HG02678 (cell line): ENCODE measurements around the gene LRIT1.
A peak's percentile ranks its signal among the peaks of the same experiment; 100 is the strongest.

Source experiments
- ATAC-seq: cut with Tn5 transposase; IDR thresholded peaks from one replicate; pipeline ENCODE4 v1.9.1; 2021; ENCODE audit warnings: mild to moderate bottlenecking, moderate library complexity; ENCODE audit not compliant: unreplicated experiment

Gene LRIT1

DNA sequence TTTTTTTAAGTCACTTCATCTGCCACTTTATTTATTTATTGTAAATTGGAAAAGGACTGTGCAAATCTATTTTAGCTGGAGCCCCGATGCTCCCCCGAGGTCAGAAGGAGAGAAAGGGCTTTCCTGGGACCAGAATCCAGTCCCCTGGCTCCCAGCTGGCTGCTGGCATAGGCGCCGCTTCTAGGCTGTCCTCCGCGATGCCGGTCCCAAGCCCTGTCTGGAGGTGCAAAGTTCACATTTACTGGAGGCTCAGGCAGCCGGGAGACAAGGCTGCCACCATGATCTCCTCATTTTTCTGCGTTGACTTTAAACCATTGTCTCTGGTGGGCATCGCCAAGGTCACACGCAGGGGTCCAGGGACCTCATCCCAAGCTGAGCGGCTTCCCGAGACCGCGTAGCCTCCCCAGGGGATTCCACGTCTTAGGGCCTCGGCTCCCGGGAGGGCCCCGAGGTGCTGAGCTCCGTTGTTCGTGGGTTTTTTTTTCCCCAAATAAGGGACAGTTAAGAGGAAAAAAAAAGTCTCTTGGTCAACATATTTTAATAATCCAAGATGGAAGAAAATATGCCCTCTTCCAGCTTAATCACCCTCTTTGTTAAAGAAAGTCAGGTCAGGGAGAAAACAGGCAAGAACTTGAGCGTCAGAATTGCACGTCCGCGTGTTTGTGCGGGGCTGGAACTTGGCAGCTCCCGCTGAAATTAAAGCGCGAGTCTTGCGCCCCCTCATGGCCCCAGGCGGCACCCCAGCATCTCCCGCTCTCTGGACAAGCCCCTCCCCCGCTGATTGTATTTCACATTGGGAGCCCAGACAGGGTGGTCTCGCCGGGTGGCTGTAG, 15.4 kb upstream of the LRIT1 start:
- ATAC-seq, result peak; percentile 55

DNA sequence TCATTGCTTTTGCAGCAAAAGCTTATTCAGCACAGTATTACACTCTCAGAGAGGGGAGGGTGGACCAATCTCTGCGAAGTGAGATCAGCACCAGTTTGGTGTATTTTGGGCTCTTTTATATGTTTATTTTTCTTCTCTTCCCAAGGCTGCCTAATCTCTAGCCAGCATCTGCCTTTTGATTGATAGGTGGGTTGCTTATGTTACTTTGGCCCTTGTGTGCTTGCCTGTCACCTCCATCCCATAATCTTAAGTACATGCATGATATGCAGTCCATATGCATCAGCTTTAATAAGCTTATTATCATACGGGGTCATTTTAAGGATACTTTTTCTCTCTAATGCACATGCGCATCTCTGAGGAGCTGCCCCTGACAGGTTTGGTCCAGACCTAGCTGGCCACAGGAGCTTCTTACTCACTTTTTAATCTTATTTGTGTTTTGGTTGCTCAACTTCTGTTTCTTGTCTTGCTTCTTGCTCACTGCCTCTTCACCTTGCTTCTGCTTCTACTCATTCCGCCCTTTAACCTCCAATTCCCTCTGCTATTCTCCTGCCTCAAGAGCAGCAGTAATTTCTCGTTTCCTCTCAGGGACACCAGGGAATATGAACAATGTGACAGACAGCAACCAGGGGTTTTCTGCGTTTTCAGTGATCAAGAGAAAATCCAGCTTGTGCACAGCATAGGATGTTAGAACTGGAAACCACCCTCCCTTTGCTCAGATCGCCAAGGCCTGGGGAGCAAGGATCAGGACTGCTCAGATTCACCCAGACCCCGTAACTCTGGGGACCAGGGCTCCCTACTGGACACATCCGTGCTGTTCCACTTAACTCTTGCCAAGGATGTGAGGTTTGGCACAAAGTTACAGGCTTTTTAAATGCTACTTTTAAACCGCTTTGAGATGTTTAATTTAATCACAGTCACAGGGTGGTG, 13.5 kb upstream of the LRIT1 start:
- ATAC-seq, result no peak

DNA sequence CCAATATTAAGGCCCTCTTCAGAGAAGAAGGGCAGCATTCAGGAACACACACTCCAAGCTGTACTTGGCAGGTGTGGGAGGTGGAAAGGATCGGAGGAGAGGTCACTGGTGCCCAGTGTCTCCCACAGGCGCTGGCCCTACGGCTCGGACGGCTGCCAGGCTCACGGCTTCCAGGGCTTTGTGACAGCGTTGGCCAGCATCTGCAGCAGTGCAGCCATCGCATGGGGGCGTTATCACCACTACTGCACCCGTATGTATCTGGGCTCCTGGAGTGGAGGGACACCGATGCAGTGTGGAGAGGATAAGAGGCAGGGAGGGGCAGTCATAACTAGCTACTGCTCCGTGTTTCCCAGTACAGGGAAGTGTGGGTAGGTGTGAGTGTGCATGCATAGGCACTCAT, 7.4 kb upstream of the LRIT1 start:
- no peak for ATAC-seq

DNA sequence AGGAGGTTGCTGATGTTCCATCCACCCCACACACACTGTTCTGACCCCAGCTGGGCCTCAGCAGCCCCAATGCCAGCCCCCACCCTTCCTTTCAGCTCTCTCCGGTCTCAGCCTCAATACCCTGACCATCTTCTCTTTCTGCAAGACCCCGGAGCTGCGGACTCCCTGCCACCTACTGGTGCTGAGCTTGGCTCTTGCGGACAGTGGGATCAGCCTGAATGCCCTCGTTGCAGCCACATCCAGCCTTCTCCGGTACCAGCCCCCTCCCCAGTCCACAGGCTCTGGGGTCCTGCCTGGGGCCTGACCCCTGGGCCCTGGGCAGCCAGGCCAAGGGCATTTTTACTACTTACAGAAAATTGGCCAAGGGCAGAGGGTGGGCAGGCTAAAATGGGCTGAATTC, 6.2 kb upstream of the LRIT1 start:
- no peak for ATAC-seq

DNA sequence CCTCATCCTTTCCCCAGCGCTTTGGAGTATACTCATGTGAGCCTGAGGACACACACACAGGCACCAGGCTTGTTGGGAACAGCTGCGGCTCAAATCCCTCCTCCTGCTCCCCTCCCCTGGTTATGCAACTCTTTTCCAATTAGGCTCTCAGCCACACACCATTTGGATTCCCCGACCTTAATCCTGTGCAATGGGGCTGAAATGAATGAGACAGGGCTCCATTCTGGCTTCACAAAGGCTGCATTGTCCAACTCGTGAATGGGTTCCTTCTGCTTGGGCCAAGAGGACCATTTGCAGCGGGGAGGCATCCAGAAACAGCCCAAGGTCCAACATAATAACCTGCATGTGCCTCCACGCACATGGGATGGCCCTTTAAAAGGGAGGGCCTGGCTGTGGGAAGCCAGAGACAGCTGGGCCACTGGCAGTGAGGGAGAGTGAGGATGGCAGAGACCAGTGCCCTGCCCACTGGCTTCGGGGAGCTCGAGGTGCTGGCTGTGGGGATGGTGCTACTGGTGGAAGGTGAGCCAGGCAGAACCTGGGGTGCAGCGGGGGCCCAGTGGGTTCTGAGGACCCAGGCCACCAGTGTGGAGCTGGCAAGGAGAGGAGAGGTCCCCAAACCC, 3.4 kb upstream of the LRIT1 start, which contains the start of gene RGR:
RGR (plus strand) TSS at position 403 of the 620 bp plus-strand sequence; CDS start at position 441, 38 bp downstream.
- no peak for ATAC-seq

DNA sequence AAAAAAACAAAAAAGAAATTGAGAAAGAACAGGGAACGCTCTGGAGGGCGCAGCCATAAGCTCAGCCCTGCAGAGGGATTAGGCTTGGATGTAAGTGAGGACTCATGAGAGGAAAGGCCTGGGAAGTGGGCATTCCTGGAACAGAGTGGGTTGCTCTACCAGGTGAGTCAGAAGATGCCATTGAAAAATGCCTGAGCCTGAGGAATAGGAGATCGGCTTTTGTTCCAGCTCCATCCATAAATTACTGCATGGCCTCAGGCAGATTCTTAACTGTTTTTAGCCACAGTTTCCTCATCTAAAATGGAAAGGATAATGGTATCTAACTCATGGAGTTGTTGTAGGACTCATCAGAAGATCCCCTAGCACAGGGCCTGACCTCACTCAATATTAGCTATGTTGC, 2.4 kb upstream of the LRIT1 start:
- no peak for ATAC-seq

DNA sequence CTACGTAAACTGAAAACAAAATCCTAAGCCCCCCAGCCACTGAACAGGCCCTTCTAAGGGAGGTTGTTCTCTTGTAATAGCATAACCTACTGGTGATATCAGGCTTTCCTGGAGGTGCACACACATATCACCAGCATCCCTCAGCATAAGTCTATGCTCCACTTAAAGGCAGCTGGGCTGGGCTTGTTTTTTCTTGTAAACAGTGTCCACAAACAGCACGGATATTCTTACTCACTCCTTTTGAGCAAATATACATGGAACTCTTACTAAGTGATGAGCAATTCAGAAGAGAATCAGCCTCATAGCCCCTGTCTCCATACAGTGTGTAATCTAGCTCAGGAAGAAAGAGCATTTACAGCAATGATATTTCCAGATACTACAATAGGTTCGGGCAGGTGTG, 2.4 kb downstream of the LRIT1 start:
- no peak for ATAC-seq

DNA sequence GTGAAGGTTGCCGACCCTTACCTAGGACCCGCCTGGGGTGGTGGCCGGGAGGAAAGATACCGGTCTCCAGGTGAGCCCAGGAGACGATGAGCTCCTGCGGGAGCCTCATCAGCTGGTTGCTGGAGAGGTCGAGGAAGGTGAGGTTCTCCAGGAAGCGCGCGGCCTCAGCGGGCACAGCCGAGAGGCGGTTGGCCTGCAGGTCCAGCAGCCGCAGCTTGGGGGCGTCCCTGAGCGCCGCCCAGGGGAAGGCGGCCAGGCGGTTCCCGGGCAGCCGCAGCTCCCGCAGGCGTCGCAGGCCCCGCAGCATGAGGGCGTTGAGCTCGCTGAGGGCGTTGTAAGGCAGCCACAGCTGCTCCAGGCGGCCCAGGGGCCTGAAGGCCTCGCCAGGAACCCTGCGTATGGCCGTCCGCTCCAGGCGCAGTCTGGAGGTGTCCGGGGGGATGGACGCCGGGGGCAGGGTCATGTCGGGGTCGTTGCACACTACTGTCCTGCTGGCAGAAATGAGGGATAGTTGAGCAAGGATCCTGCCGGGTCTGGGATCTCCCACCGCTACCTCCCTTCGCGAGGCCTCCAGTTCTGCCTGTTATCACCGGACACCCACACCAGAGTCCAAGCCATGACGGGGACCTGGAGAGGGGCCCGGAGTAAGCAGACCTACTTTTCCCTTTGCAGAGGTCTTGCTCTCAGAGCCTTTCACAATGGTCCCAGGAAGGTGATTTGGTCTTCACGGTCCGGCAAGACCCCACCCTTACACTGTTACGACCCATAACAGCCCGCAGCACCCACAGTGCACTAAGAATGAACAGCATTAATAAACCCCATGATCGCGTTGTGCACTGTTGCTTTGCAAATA, 3.9 kb downstream of the LRIT1 start:
- ATAC-seq, result no peak

DNA sequence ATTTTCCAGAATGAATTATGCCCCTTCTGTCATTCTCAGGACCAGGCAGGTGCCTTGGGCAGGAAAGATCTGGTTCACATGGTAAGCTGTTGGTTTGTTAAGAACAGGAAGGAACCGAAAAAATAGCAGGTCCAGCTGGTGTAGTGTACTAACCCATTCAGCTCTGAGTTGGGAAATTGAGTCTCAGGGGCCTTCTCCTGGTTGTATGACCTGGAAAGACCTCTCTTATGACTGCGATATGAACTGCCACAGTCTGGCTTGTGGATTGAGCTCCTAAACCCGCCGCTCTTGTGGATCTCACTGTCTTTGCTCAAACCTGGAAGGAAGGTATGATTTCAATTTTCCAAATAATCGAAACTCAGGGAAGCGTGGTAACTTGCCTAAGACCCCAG, 4.5 kb downstream of the LRIT1 start:
- no peak for ATAC-seq

DNA sequence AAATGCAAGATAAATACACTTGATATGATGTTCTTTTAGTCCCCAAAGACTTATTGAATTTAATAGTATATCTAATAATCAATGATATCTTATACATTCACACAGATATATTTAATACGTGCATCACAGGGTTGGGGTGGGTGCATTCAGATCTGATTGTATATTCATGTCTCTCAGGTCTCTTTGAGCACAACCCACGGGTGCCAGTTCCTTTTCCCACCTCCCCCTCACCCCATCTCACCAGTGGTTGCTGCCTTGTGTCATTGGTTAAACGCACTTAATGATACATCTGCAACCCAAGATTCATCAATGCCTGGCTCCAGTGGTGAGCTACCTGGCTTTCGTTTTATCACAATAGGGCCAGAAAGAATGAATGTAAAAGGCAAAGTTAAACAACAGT, 6.2 kb downstream of the LRIT1 start:
- ATAC-seq, result no peak

DNA sequence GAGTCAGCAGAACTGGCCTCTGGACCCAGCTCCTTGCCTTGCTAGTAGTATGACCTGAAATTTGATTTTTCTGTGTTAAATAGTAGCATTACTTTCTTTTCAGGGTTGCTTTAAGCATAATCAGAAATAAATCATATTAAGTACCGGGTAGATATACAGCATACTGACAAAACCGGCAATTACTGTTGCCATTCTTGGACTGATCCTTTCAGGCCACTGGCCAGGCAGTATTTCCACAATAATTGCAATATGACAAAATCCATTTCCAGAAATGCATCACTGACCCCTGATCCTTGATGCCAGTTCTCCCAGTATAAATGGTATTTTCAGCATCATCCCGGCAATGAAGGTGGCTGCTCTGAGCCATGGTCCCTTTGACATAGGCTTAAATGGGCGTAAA, 6.9 kb downstream of the LRIT1 start:
- ATAC-seq, result no peak

DNA sequence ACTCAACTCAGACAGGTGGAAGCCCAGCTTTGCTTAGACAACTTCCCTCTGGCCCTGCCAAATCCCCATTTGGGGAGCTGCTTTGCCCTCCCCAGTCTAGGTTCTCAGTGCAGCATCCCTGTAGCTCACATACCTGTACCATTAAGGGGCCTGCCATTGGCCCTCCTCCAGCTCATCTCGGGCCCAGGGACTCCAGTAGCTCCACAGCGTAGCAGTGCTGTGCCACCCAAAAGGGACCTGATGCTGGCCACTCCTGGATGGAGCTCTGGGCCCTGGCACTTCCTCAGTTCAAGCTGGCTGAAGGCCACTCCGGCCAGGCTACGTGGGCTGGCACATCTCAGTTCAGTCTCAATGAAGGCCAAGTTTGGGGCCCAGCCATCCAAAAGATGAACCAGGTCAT, 7.4 kb downstream of the LRIT1 start:
- ATAC-seq, result no peak

DNA sequence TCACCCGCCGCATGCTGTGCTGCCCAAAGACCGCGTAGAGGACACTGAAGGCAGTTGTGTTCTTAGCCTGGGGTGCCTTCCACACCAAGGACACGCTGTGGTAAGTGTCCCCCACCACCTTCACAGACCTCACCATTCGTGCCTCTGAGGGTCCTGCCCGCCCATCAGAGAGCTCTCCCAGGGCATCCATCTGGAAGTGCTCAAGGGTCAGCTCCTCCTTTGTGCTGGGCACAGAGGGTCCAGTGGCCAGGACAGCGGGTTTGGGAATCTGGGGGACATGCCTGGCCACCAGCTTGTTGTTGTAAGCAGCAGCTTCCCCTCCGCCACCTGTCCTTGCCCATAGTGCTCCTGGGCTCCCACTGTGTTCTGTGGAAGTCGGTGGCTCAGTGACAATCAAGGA, 9.0 kb downstream of the LRIT1 start:
- ATAC-seq, result no peak

DNA sequence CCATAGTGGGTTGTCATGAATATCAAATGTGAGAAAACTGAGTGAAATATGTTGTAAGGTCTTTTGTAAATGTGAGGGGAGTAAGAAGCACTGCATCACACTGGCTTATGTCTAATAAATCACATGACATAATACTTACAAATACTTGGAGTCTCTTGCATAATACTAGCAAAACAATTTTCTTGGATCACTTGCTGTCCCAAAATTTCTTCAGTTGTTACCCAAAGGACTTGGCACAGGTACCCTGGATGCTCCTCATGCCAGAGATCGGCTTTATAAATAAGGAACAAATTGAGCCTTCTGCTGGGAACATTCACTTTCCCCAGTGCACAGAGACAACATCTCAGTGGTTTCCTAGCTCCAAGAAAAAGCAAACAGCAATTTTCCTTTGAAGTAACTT, 11.0 kb downstream of the LRIT1 start:
- ATAC-seq, result no peak

DNA sequence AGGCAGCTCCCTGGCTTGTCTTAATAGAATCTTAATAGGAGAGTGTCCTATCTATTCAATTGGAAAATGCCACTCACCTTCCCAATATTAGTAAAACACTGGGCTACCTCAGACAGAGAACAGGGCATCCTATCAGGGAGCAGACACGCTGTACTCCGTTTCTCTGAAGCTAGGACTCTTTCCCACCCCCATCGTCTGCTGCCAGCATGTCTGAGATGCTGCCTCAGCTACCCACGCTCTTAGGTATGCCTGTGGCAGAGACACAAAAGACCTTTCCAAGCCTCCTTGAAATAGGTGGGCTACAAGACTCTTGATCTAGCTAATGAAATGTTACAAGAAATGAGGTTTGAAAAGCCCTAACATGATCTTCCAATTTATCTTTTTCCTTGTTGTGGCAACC, 13.5 kb downstream of the LRIT1 start:
- no peak for ATAC-seq

DNA sequence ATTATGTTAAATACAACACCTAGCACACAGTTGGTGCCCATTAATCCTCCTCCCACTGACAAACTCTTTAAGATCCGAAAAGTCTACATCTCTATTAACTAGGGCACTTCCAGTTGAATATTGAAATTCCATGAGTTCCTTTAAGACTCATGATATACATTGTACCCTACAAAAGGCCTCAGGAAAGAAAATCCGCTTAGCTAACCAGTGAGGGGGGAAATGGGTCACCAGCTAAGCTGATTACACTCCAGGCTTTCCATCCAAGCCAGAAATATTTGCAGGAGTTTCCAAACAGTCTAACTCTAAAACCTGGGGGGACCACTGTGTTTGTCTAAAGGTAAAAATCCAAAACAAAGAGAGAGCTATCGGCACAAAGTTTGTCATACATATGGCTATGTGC, 14.7 kb downstream of the LRIT1 start:
- ATAC-seq, result no peak

DNA sequence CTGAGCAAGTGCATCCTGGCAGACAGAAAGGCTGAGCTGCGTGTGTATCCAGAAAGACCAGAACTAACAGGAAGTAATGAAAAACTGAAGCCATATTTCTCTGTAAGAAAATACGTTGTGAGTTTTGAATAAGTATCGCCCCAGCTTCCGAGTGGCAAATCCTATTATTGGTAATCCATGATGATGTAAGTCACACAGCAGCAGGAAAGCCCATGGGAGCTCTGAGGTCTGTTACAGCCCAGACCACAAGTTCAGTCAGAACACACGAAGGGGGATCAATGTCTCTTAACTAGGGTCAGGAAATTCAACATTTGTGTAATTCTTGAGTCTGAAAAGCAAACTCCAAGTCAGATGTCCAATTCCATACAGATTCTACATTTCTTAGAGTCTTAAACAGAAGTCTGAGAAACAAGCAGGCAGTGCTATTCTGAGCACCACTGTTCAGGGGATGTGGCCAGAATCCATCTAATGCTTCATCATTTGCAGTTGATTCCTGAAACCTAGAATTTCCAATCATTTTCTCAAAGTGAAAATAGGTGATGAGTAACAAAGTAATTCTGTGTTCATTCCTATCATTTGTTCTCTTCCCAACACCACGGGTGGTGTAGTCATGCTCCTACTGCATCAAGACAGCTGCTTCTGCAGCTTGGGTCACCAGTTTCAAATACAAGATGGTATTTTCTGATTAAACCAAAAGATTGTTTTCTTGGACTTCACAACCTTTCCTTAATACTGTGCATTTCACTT, 15.7 kb downstream of the LRIT1 start, which contains the start of gene LRIT2:
LRIT2 (minus strand) TSS at position 118 of the 747 bp plus-strand sequence; CDS start at position 94, 24 bp downstream.
- ATAC-seq, result no peak

DNA sequence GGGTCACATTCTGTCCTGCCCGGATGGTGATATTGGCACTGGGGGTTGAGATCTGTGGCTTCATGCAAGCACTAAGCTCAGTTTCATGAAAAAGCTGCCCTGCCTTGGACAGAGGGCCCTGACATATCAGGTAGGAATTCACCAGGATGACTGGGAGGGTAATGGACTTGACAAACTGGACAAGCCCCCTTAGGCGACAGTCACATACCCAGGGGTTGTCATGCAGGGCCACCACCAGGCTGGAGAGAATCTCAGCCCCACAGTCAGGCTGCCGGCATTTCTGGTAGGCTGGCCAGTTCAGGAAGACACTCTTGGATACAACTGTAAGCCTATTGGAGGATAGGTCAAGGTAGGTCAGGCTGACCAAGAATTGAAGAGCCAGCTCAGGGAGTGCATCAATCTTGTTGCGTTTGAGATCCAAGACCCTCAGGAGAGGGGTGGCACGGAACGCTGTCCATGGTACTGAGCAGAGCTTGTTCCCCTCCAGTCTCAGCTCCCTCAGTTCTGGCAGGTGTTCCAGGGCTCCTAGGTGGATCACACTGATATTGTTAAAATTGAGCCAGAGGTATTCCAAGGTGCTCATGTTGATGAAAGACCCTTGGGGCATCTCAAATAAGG, 16.8 kb downstream of the LRIT1 start:
- no peak for ATAC-seq

DNA sequence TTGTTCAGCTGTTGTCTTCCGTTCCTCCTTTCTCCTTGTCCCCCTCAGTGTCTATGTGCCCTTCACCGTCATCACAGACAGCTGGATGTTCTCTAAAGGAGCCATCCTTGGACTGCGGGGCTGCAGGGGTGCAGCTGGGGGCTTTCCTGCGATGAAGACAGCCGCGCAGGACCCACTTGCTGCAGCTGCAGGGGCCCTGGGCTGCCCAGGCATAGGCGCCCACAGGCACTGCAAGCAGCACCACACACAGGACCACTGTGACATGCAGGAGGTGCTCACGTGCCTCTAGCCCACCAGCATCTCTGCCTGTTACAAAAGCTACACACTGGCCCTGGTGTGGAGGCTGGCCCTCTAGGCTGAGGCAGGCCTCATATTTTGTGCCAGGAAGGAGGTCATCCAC, 19.4 kb downstream of the LRIT1 start:
- ATAC-seq, result no peak
